HepG2 (cell line): ENCODE measurements around the gene EPB41. TPM values are rescaled to one million over a fixed set of nuclear protein-coding genes. Genes with fewer than 3 reads are reported as not detected.
A peak's percentile ranks its signal among the peaks of the same experiment; 100 is the strongest.

Experiments
- ATAC-seq: fragments of 200-7000 bp; cut with Tn5 transposase; 3 replicates; pipeline ENCODE4 v1.9.1; 2020; ENCODE audit warnings: mild to moderate bottlenecking, moderate library complexity
- BruUV-seq: library from RNA; stranded (reverse); fragments of 400-500 nt; replicated peaks from 2 replicates; lab custom pipeline; 2021; lab: Mats Ljungman, UMichigan
- CTCF ChIA-PET: fragments of 300-600 bp; formaldehyde crosslinking; extraction: SDS; loops from one replicate; lab custom pipeline; 2021; ENCODE audit warnings: low total read pairs, inconsistent platforms, low intra/inter-chr PET ratio; lab: Yijun Ruan, JAX
- POLR2A ChIA-PET: fragments of 350-600 bp; sonication (Branson Sonifier 250); formaldehyde crosslinking; loops from one replicate; lab custom pipeline; 2020; ENCODE audit warnings: antibody characterized with exemption, inconsistent platforms; lab: Yijun Ruan, JAX
- DNase-seq: peaks from one replicate; pipeline ENCODE4 v3.0.0-alpha.2; 2015; ENCODE audit warnings: low spot score
- FAIRE-seq: peaks from 3 replicates; lab custom pipeline; 2011; peaks lifted over from hg19 to GRCh38; lab: Jason Lieb, UNC
- H2AFZ ChIP-seq: one replicate; pipeline ENCODE4 v1.6.1; 2011; ENCODE audit warnings: low read length, inconsistent platforms
- H3K27ac ChIP-seq: fragments of 300-600 bp; 3 replicates; pipeline ENCODE4 v1.8.0; 2011; ENCODE audit warnings: mixed run types, mild to moderate bottlenecking, mixed read lengths, low read length, inconsistent platforms; ENCODE audit not compliant: insufficient read depth; ENCODE audit errors: extremely low read length
- H3K27me3 ChIP-seq, 2 experiments: fragments of 200-600 bp in 1 of 2; 2 replicates in 1 of 2; 3 replicates in 1 of 2; pipeline versions ENCODE4 v1.6.0 to v1.8.0; 2011; ENCODE audit warnings: low read length in 2 of 2, mild to moderate bottlenecking in 2 of 2, moderate library complexity in 2 of 2, inconsistent platforms in 1 of 2; ENCODE audit not compliant: insufficient read depth in 2 of 2, control insufficient read depth in 1 of 2
- H3K36me3 ChIP-seq, 2 experiments: fragments of 200-600 bp in 1 of 2; replicated peaks in 1 of 2; 2 replicates in 1 of 2; 3 replicates in 1 of 2; pipeline versions ENCODE4 v1.5.1 to v1.8.0; 2011; ENCODE audit warnings: low read length in 2 of 2, inconsistent platforms in 1 of 2; ENCODE audit not compliant: insufficient read depth in 2 of 2, control insufficient read depth in 1 of 2
- H3K4me1 ChIP-seq: 2 replicates; pipeline ENCODE4 v1.5.1; 2012; ENCODE audit warnings: low read length, inconsistent platforms; ENCODE audit not compliant: insufficient read depth
- H3K4me2 ChIP-seq: 2 replicates; pipeline ENCODE4 v1.6.0; 2011; ENCODE audit warnings: low read depth, low read length, inconsistent platforms
- H3K4me3 ChIP-seq, 3 experiments: fragments of 200-600 bp in 1 of 3; sonication (generic), shearing (Covaris generic) in 1 of 3; replicated peaks in 1 of 3; 2 replicates each; pipeline ENCODE4 v1.5.1; 2011 to 2016; ENCODE audit warnings: low read length in 3 of 3, inconsistent platforms in 2 of 3, low read depth in 2 of 3, mild to moderate bottlenecking in 2 of 3, control low read depth in 1 of 3, mixed read lengths in 1 of 3; ENCODE audit not compliant: insufficient read depth in 1 of 3
- H3K79me2 ChIP-seq: one replicate; pipeline ENCODE4 v1.6.1; 2011; ENCODE audit warnings: low read length, inconsistent platforms; ENCODE audit not compliant: insufficient read depth
- H3K9ac ChIP-seq: 2 replicates; pipeline ENCODE4 v1.6.0; 2011; ENCODE audit warnings: mild to moderate bottlenecking, low read depth, low read length, inconsistent platforms; ENCODE audit not compliant: insufficient read depth
- H3K9me3 ChIP-seq: 2 replicates; pipeline ENCODE4 v1.5.1; 2012; ENCODE audit warnings: mild to moderate bottlenecking, low read length
- H4K20me1 ChIP-seq: 2 replicates; pipeline ENCODE4 v1.6.0; 2011; ENCODE audit warnings: inconsistent platforms, mild to moderate bottlenecking, low read length, moderate library complexity; ENCODE audit not compliant: insufficient read depth
- ATF5 ChIP-seq: sonication (generic); formaldehyde crosslinking; IDR thresholded peaks from 2 replicates; pipeline ENCODE4 v1.4.0; 2020; ENCODE audit warnings: mild to moderate bottlenecking, low read depth, missing genetic modification reagents
- BHLHE40 ChIP-seq: IDR thresholded peaks from 2 replicates; pipeline ENCODE4 v1.6.1; 2011; ENCODE audit warnings: low read length, improper control_type of control experiment
- ERF ChIP-seq: IDR thresholded peaks from 2 replicates; pipeline ENCODE4 v1.6.1; 2018; ENCODE audit warnings: missing biosample characterization, missing genetic modification reagents
- ETS1 ChIP-seq: sonication (generic); formaldehyde crosslinking; IDR thresholded peaks from 2 replicates; pipeline ENCODE4 v1.4.0; 2020; ENCODE audit warnings: missing genetic modification reagents
- HDAC2 ChIP-seq: sonication (generic); formaldehyde crosslinking; IDR thresholded peaks from 2 replicates; pipeline ENCODE4 v1.4.0; 2020; ENCODE audit warnings: missing genetic modification reagents
- MXI1 ChIP-seq: IDR thresholded peaks from 3 replicates; pipeline ENCODE4 v1.6.1; 2012; ENCODE audit warnings: low read depth, low read length, inconsistent platforms, borderline replicate concordance
- MZF1 ChIP-seq: sonication (generic); formaldehyde crosslinking; IDR thresholded peaks from 2 replicates; pipeline ENCODE4 v1.8.1; 2023; ENCODE audit warnings: mild to moderate bottlenecking, missing genetic modification reagents, borderline replicate concordance
- NFIB ChIP-seq: sonication (generic); formaldehyde crosslinking; IDR thresholded peaks from 2 replicates; pipeline ENCODE4 v1.9.0; 2021; ENCODE audit warnings: missing genetic modification reagents, mild to moderate bottlenecking, borderline replicate concordance
- PAX8 ChIP-seq: sonication (generic); formaldehyde crosslinking; IDR thresholded peaks from 2 replicates; pipeline ENCODE4 v1.8.0; 2022; ENCODE audit warnings: mild to moderate bottlenecking, missing genetic modification reagents, borderline replicate concordance
- PPARG ChIP-seq: conservative IDR thresholded peaks from 2 replicates; pipeline ENCODE4 v1.6.1; 2016; ENCODE audit warnings: missing biosample characterization, missing genetic modification reagents
- RXRB ChIP-seq: IDR thresholded peaks from 2 replicates; pipeline ENCODE4 v1.6.1; 2016; ENCODE audit warnings: borderline replicate concordance, missing genetic modification reagents, missing compliant biosample characterization
- SNAPC4 ChIP-seq: sonication (generic); formaldehyde crosslinking; IDR thresholded peaks from 2 replicates; pipeline ENCODE4 v1.4.0; 2020; ENCODE audit warnings: mild to moderate bottlenecking, missing genetic modification reagents
- STAG1 ChIP-seq: sonication (generic); formaldehyde crosslinking; IDR thresholded peaks from 2 replicates; pipeline ENCODE4 v1.4.0; 2020; ENCODE audit warnings: missing genetic modification reagents
- ZNF101 ChIP-seq: sonication (generic); formaldehyde crosslinking; IDR thresholded peaks from 2 replicates; pipeline ENCODE4 v1.4.0; 2020; ENCODE audit warnings: mild to moderate bottlenecking, low read depth, missing genetic modification reagents, borderline replicate concordance
- ZNF225 ChIP-seq: sonication (generic); formaldehyde crosslinking; IDR thresholded peaks from 2 replicates; pipeline ENCODE4 v1.4.0; 2020; ENCODE audit warnings: mild to moderate bottlenecking, missing genetic modification reagents
- ZNF512 ChIP-seq: sonication (generic); formaldehyde crosslinking; IDR thresholded peaks from 2 replicates; pipeline ENCODE4 v1.4.0; 2020; ENCODE audit warnings: mild to moderate bottlenecking, missing genetic modification reagents
- WGBS: methylation state at CpG from one replicate; pipeline ENCODE4 v1.1.6; 2017; ENCODE audit warnings: low lambda C conversion rate; 5-methylcytosine and 5-hydroxymethylcytosine counted together
- in situ Hi-C: cut with HindIII; loops from 2 replicates; pipeline ENCODE4 v1.10.0; 2017; ENCODE audit warnings: low pct_unique_long_range_greater_than_20kb; ENCODE audit not compliant: extremely low pct_ligation_motif_present
- intact Hi-C: fragments of 100-400 bp; cut with micrococcal nuclease; formaldehyde crosslinking; loops from one replicate; pipeline ENCODE4 v1.10.0; 2022; ENCODE audit not compliant: unreplicated experiment
- polyA plus RNA-seq, 8 experiments: library from polyadenylated mRNA; depleted of rRNA in 3 of 8; stranded (reverse) in 7 of 8; unstranded in 1 of 8; fragments of >200 nt; fragmentation: Illumina TruSeq in 4 of 8; extraction: Trizol in 4 of 8; gene quantifications; 2 replicates each; pipeline versions ENCODE4 v1.2.1 to v1.2.3, GENCODE V29; 2011 to 2016; ENCODE audit warnings: low read depth in 4 of 8, missing spikeins in 1 of 8, mixed read lengths in 1 of 8; ENCODE audit not compliant: insufficient read depth in 1 of 8
- total RNA-seq, 5 experiments: library from RNA; depleted of rRNA; stranded (reverse); fragments of >200 nt; fragmentation: Illumina TruSeq; extraction: Trizol; gene quantifications; 2 replicates each; pipeline ENCODE4 v1.2.3, GENCODE V29; 2016; ENCODE audit warnings: low read depth in 1 of 5

Gene EPB41
- total and polyA plus RNA-seq, 2 of the 13 experiments (the other 11 are each of a cell fraction or from before 2014, with no cell fraction given) = 34.5 to 46.7 TPM

- ATAC-seq = peak; percentile 61
- Histone ChIP-seq H3K27me3 (no peaks in the 10 kb centered on the region), H3K4me3 (no peak overlapping the region), H2AFZ (no peak overlapping the region), H3K4me1 (peaks cover 11% of the 10 kb centered on the region), H4K20me1 (no peaks in the 10 kb centered on the region), H3K9me3 (no peaks in the 10 kb centered on the region), H3K36me3 (peaks cover 15 to 30% of the 10 kb centered on the region in 2 experiments), H3K27ac (peak overlapping the region; percentile 49), H3K9ac (no peak overlapping the region), H3K4me2 (no peak overlapping the region), H3K79me2 (no peaks in the 10 kb centered on the region)
- no TSS peak for BruUV-seq
- intact Hi-C loops (no loop called here), in situ Hi-C loops (no loop called here)
- WGBS = 62% methylated on average over 2 of the region's 2 CpGs
- ChIA-PET POLR2A (interaction anchor here (1.3 kb wide), 1 partner anchor 64 kb away, joined by 3 read pairs; the partner anchor contains the start of gene SRSF4), CTCF (no interaction called here)
- FAIRE-seq = peak; percentile 79
- DNase-seq = peak; percentile 35
- TF ChIP-seq STAG1 (CRISPR knock-in tag) = peak; percentile 58
- TF ChIP-seq MXI1 = no peak
- TF ChIP-seq HDAC2 = no peak
- TF ChIP-seq BHLHE40 = no peak
- TF ChIP-seq ZNF512 (CRISPR knock-in tag) = no peak
- TF ChIP-seq MZF1 (CRISPR knock-in tag) = no peak
- peak; percentile 66 for TF ChIP-seq PPARG
- no peak for TF ChIP-seq SNAPC4 (CRISPR knock-in tag)
- TF ChIP-seq ETS1 (CRISPR knock-in tag) = no peak
- TF ChIP-seq ATF5 (CRISPR knock-in tag) = no peak
- TF ChIP-seq ERF = no peak
- no peak for TF ChIP-seq PAX8 (CRISPR knock-in tag)
- TF ChIP-seq ZNF225 (CRISPR knock-in tag) = no peak
- peak; percentile 62; the same call in 1 of the 2 replicates for TF ChIP-seq RXRB
- no peak for TF ChIP-seq ZNF101
- TF ChIP-seq NFIB (CRISPR knock-in tag) = no peak
Observed at GRCh38 chr1:29117381-29117780, 203.0 kb downstream of the EPB41 start.
